GM19025 (cell line): ENCODE data around the gene SUCLG2.
"Not testable (repeated sequence)": the region's sequence is repeated elsewhere in the genome, so short reads cannot be mapped to it uniquely, and the experiment has no call there.

Experiments
- ATAC-seq: cut with Tn5 transposase; IDR thresholded peaks from one replicate; pipeline ENCODE4 v1.9.1; 2021; ENCODE audit warnings: mild to moderate bottlenecking, low read depth, moderate library complexity; ENCODE audit not compliant: unreplicated experiment

The SUCLG2 gene

GRCh38 chr3:67616046-67616445 is 38.4 kb downstream of the SUCLG2 start:
- ATAC-seq: no peak

DNA sequence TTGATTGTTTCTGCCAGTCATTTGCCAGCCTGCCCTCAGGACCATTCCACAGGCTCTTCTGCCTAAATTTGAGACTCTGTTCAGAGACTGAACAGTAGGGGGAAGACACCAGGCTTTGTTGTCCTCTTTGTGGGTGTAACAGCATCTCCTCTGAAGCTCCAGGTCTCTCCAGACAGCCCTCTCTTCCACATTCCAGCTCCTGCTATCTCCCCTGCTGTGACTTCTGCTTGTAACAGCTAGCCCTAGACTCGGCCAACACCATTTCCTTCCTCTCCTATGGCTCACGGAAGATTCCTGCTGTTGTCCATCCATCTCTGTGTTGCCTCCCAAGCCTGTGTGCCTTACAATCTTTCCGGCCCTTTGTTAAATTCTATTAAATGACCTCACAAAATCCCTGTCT is 40.2 kb downstream of the SUCLG2 start:
- ATAC-seq: no peak

DNA sequence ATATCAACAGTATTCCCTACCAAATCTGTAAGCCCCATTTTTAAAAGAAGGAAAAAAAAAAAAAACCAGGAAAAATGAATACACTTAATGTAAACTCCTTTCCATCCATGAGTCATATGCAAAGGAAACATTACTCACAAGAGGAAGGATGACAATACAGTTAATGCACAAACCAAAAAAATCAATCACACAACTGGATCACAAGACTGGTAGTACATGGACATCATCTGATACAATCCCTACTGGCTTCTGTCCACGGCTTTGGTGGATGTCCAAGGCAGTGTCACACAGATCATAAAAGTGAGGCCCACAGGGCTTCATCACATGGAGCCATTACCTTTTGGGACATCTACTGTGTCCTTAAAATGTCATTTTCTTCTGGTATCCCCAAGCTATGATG is 44.0 kb downstream of the SUCLG2 start:
- no peak for ATAC-seq

DNA sequence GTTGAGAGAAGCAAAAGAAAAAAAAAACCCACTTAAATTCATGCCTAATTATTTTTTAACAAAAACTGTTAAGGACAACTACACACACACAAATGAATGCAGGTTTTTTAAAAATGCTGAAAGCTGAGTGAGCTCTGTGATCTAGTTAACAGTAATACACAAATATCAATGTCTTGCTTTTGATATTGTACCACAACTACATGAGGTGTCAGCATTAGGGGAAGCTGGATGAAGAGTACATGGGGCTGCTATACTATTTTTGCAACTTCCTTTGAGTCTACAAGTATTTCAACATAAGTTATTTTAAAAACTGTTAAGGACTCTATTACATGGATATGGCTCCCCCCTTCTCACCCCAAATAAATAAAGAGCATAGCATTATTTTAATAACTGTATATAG is 44.7 kb downstream of the SUCLG2 start:
- no peak for ATAC-seq

GRCh38 chr3:67608034-67608433 is 46.4 kb downstream of the SUCLG2 start:
- no peak for ATAC-seq

GRCh38 chr3:67605377-67605776 is 49.0 kb downstream of the SUCLG2 start:
- no peak for ATAC-seq

GRCh38 chr3:67602816-67603215 is 51.6 kb downstream of the SUCLG2 start:
- ATAC-seq: no peak

DNA sequence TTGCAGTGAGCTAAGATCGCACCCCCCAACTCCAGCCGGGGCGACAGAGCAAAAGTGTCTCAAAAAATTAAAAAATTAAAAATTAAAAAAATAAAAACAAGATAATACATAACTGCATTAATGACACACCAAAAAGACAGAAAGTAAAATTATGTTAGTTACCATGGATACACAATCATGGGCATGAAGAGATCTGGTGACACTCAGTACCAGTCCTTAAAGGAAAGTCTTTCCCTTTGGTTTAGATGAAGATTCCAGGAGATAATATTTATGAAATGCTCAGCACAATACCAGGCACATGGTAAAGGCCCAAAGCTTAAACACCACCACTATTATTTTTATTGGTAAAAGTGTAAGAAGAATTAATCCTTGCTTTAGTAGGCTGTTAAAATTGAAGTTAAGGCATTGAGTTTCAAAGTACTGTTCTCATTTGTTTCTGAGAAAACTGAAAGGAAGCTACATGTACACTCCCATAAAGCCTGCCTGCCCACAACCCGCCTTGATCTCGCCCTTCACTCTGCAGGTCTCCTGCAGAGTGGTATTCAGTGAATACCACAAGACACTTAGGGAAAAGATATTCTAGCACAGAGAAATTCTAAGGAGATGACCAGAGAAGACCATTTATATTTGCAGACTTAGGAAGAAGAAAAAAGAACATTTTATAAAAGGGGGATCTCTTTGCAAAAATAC is 52.3 kb downstream of the SUCLG2 start:
- no peak for ATAC-seq

DNA sequence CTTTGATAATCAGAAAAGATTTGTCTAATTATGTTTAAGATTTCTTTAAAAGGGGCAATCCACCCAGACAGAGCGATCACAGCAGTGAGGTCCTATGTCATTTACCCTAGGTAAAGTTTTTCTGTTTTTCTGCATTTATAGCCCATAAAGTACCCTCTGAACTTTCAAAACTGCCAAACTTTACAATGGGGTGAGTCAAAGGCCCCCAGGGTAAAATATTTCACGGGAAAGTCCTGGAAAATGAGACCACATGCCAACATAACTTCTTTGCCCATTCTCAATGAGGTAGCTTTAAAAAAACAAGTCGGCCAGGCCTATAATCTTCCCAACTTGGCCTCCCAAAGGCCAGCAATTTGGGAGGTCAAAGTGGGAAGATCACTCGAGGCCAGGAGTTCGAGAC is 53.0 kb downstream of the SUCLG2 start:
- no peak for ATAC-seq

DNA sequence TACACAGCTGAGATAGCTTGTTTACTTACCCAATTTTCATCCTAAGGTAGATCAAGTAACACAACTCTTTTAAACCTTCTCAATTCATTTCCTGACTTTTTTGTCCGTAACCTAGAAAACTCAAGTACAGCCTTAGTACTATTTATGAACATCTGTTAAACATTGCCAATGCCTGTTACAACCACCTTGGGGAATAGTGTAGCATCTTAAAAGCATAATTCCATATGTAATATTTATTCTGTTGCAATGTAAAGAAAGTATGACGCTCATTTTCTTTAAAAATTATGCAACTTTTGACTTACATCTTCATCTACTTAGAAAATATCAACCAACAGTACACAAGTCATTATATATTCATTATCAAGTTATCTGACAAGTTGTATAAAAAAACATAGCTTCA is 54.6 kb downstream of the SUCLG2 start:
- ATAC-seq: no peak

- ATAC-seq: no peak
These were observed 55.4 kb downstream of the SUCLG2 start for GRCh38 chr3:67598814-67599556.

DNA sequence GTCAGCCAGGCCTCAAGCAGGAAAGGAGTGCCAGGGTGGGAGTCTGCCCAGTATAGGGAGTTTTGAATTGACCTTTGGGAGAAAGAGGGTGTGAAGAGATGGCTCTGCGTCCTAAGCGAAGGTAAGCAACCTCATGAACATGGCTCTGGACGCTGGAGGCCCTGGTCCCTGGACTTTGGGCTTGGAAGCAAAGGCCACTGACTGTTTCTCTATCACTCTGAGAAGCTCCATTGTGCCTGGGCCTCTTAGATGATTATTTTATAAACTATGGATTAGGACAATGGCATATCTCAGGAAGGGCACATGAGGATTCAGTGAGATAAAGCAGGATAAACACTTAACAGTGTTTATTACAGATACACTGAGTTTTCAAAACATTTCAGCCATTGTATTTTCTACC is 59.0 kb downstream of the SUCLG2 start:
- ATAC-seq: no peak

- ATAC-seq: no peak
These were observed 60.6 kb downstream of the SUCLG2 start for GRCh38 chr3:67593761-67594234.

DNA sequence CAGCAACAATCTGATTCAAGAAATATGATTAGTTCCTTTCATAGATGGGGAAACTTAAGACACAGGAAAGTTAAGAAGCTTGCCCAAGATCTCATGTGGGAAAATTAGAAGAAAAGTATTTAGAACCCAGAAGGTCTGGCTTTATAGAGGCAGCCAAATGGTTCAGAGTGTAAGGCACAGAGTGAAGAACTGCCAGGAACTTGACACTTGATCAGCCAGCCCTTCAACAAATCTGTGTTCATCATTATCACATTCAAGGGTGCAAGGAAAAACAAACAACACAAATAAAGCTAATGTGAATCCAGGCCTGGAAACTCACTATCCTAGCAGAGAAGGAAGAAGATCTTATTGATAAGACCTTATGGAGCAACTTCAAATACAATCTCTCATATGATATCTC is 62.4 kb downstream of the SUCLG2 start:
- no peak for ATAC-seq

GRCh38 chr3:67587811-67588210 is 66.6 kb downstream of the SUCLG2 start:
- ATAC-seq: no peak

DNA sequence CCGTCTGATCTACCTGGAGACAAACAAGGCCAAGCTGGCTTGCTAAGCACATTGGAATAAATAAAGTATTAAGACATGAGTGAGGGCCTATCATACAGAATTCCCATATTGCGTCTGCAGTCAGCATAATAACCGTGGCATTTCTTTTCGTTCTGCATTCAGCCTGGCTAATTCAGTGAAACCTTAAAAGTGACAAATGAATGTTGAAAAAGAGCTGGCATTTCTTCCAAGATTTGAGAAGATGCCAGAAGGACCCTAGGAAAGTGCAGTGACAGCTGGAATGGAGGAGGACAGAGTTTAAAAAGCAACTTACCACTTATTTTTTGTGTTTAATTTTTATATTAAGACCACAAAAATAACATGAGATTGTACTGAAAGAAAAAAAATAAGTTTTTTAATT is 67.1 kb downstream of the SUCLG2 start:
- ATAC-seq: no peak

- not testable (repeated sequence) for ATAC-seq
These were observed 69.8 kb downstream of the SUCLG2 start for GRCh38 chr3:67584608-67585007.

GRCh38 chr3:67580430-67581000 is 73.9 kb downstream of the SUCLG2 start:
- ATAC-seq: no peak

GRCh38 chr3:67578416-67578815 is 76.0 kb downstream of the SUCLG2 start:
- ATAC-seq: no peak

GRCh38 chr3:67576441-67576840 is 78.0 kb downstream of the SUCLG2 start:
- ATAC-seq: no peak

DNA sequence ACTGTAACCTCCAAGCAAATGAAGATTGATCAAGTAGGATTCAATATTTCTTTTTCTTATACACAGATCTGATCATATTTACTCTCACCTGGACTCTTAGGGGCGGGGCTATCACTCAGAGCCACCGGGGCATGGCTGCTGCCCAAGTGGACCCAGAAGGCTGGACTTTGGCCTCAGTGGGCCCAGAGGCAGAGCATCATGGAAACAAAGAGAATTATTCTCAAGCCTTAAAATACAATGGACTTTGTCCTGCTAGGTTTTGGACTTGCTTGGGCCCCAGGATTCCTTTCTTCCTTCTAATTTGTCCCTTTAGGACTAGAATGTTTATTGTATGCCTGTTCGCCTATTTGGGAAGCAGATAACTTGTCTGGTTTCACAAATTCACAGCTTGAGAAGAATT is 85.1 kb downstream of the SUCLG2 start:
- ATAC-seq: no peak

GRCh38 chr3:67567893-67568292 is 86.5 kb downstream of the SUCLG2 start:
- ATAC-seq: no peak
